Gastroesophageal sphincter (tissue), 3 donors: Measurements from ENCODE around the gene NOL4L.

Source experiments
- EP300 ChIP-seq: sonication (generic); formaldehyde crosslinking; IDR thresholded peaks from one replicate; pipeline ENCODE4 v1.6.1; 2017; ENCODE audit warnings: antibody characterized with exemption, mild to moderate bottlenecking
- TF ChIP-seq, protein P1 (sequence below), 4 experiments: fragments of 200-600 bp in 2 of 4; fragments of 450-650 bp in 2 of 4; sonication (generic) in 1 of 4; IDR thresholded peaks; one replicate each; pipeline ENCODE4 v1.5.1; 2017 to 2019; ENCODE audit warnings: antibody characterized with exemption in 4 of 4, mild to moderate bottlenecking in 2 of 4, moderate library complexity in 2 of 4

DNA sequence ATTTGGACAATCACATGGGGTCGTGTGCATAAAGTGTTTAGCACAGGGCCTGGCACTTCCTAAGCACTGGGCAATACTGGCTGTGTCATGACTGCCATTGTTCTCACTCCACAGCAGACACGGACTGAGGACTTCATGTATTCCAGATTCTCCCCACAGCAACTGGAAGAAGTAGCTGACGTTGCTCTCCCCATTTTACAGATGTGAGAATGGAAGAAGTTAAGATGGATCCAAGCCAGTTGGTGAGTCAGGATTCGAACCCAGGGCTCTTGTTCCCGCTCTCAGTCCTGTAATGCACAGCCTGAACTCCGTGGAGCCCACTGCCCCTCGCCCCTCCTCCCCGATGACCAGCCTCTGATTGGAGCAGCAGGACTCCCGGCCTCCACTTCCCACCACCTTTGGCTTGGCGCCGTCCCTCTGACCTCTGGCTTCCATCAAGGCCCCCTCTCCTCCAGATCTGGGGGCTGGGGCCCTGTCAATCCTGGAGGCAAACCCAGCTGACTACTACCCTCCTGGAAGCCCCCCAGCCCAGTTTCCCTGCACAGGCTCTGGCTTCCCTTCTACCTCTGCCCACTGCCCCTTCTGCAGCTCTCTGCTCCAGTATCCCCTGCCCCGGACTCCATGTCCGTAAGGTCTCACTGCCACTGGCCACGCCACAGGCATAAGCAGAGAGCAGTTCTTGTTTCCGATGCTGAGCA lies 12.7 kb downstream of the NOL4L start:
- TF ChIP-seq, protein P1, sequence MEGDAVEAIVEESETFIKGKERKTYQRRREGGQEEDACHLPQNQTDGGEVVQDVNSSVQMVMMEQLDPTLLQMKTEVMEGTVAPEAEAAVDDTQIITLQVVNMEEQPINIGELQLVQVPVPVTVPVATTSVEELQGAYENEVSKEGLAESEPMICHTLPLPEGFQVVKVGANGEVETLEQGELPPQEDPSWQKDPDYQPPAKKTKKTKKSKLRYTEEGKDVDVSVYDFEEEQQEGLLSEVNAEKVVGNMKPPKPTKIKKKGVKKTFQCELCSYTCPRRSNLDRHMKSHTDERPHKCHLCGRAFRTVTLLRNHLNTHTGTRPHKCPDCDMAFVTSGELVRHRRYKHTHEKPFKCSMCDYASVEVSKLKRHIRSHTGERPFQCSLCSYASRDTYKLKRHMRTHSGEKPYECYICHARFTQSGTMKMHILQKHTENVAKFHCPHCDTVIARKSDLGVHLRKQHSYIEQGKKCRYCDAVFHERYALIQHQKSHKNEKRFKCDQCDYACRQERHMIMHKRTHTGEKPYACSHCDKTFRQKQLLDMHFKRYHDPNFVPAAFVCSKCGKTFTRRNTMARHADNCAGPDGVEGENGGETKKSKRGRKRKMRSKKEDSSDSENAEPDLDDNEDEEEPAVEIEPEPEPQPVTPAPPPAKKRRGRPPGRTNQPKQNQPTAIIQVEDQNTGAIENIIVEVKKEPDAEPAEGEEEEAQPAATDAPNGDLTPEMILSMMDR (IDR thresholded peaks at IDR 0.05), result no peak
- no peak for TF ChIP-seq EP300
